Stimulated activated CD4-positive, alpha-beta T cell treated with anti-CD3 and anti-CD28 coated beads, Interleukin-12 subunit alpha, Interleukin-12 subunit beta, amount 100 ng/mL, for 24 hours (primary cell): ENCODE results near the gene XRCC4.

Experiments used
- DNase-seq, 2 experiments: peaks; one replicate each; pipeline ENCODE4 v3.0.0-alpha.2; 2020; ENCODE audit warnings: low read depth in 2 of 2

The XRCC4 gene

DNA sequence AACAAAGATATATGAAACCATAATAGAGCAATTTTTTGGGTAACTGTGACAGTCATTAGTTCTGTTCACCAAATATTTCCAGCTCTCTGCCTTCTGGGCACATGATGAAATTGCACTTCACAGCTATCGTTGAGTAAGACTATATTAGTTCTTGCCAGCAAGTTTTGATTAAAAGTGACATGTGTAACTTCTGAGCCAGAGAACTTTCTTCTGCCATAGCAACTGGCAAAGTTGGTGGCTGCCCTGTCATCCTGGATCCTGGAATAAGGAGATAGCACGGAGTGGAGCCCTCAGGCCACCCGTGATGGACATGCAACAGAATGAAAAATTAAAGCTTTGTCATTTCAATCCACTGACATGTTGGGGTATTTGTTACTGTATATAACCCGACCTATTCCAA is 199.8 kb downstream of the XRCC4 start:
- DNase-seq = no peak

DNA sequence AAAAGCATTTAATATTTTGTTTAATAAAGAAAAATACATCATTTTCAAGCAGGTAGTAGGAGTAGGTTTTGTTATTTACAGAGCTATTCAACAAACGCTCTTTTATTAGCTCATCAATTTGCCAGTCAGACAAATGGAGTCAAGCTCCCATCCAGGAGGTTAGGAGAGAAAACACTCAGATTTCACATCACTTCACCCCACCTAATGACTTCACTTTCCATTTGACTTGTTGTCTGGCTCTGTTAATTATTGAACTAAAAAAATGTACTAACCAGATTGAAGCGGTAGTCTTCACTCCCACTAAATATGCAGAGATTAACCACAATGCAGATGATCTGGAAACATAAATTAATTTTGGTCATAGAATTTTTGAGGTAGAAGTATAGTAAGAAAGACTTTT is 200.6 kb downstream of the XRCC4 start:
- DNase-seq = no peak

DNA sequence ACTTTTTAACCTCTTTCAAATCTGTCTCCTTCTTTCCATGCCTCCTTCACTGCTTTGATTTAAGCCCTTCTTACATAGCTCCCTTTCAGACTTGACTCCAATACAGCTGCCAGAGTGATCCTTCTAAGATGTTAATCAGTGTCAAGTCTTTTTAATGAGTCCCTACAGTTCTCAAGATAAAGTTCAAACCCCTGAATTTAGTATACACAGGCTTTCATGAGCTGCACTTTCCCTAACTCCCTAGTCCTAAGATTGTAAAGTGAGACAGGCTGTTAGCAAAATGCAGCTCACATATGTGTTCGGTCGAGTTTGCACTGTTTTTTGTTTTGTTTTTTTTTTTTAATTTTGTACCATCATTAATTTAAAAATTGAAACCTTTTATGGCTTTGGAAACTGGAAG is 203.8 kb downstream of the XRCC4 start:
- DNase-seq = no peak

DNA sequence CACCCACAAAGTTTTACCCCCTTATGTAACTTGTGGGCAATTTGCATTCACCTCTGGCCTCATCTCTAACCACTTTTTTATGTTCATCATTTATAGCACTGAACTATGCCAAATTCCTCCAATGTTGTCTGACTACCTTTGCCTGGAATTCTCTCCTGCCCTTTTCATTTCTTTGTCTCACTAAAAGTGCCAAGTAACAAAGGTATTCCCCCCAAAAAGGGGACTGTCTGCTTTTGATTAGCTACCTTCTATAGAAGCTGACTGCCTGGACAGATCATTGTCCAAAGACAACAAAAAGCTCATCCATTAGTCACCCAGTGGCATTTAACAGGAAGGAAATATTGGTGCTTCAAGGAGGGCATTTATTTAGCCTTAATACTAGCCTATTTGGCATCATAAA is 204.3 kb downstream of the XRCC4 start:
- no peak for DNase-seq

DNA sequence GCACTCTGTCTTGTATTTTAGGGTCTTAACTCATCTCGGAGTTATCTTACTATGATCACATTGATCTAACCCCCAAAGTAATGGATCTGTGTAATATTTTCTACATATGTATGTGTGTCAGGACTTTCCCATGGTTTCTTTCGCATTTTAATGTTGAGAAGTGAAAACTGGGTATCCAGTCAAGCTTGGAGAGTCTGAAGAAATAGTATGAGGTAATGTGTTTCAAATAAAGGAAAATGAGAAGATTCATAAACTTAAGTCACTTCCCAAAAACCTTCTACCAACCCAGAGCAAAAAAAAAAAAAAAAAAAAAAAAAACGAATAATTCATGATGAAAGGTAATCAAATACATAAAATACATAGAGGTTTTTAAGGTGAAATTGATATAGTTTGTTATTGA is 206.4 kb downstream of the XRCC4 start:
- no peak for DNase-seq

- no peak for DNase-seq
Observed at GRCh38 chr5:83285661-83286398, 208.5 kb downstream of the XRCC4 start.

GRCh38 chr5:83294246-83294645 is 216.9 kb downstream of the XRCC4 start:
- no peak for DNase-seq

- no peak for DNase-seq
Observed at GRCh38 chr5:83299353-83299752, 222.0 kb downstream of the XRCC4 start.

GRCh38 chr5:83306572-83307241 is 229.4 kb downstream of the XRCC4 start:
- DNase-seq = no peak

GRCh38 chr5:83312663-83313062 is 235.3 kb downstream of the XRCC4 start:
- no peak for DNase-seq

- DNase-seq = no peak
Observed at GRCh38 chr5:83313436-83313835, 236.1 kb downstream of the XRCC4 start.

GRCh38 chr5:83321483-83322055 is 244.2 kb downstream of the XRCC4 start:
- no peak for DNase-seq

GRCh38 chr5:83322273-83322924 is 245.1 kb downstream of the XRCC4 start:
- no peak for DNase-seq

DNA sequence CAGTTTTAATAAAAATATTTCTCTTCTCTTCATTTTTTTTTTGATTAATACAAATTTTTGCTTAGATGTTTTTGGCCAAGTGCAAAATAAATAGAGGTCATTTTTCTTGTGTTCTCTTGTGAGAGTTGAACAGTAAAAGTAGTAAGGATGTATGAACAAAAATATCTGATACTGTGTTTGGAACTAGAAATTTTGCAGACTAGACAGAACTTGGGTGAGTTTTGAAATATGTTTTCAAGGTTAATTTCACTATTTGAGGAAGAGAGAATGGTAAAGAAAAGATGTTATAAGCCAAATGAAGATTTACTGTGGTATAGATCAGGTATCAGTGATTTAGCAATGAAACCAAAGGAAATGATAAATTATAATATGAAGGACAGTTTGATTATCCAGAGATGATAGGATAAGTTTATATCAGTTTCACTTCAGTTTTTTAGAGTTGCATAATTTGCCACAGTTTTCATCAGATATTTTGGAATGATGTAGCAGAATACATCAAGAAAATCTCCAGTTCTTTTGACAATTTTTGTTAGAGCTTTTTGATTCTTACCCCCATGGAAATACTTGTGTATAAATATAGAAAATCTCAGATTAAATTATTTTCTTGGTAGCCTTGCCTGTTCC is 246.3 kb downstream of the XRCC4 start:
- DNase-seq = no peak

DNA sequence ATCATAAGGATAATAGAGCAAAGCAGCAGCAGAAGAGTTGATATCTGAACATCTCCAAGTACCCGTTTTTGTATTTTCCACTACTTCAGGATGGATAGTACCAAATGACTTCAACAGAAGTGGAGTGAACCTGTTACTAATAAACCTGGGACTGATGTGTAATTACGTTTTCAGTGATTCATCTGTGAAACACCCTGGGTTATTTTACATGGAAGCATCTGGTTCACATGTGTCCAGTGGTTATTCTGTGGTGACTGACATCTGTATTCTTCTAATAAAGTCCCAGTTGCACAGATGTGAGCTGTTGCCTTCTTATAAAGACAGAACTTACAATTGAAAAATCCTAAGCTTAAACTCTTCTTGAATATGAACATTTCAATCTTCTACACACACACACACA is 254.5 kb downstream of the XRCC4 start:
- DNase-seq = no peak

- DNase-seq = no peak
Observed at GRCh38 chr5:83337453-83338035, 260.2 kb downstream of the XRCC4 start.

DNA sequence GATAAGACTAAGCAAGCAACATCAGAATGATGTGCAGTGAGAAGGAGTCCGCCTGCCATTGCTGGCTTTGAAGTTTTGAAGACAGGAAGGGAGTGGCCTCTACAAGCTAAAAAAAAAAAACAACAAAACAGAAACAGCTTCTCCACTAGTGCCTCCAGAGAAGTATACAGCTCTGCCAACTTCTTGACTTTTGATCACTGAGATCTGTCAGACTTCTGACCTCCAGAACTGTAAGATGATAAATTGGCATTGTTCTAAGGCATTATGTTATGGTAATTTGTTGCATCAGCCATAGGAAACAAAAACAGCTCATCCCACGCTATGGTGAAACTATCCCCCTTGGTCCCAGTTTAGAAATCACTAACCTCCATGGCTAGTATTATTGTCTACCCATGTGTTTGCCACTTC is 263.2 kb downstream of the XRCC4 start:
- DNase-seq = no peak

DNA sequence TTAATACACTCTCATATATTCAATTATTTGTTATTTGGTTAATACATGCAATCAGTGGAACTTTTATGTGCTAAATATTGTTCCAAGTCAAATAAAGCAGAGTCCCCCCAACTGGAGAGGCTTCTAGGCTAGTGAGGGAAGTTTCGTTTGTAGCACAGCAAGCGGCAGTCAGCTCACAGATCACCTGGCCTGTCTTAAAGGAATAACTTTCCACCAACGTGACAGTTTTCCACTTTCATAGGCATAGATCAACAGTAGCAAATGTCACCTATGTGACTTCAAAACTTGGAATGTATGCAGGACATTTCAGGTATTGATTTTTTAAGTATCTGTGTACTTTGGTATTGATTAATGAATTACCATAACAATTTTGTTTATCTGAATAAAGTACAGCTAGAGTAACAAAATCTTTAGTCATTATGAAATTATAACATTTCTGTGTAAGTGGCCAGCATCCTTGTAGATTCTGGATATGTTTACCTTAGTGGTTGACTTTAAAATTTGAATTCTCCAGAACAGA is 264.5 kb downstream of the XRCC4 start:
- no peak for DNase-seq

DNA sequence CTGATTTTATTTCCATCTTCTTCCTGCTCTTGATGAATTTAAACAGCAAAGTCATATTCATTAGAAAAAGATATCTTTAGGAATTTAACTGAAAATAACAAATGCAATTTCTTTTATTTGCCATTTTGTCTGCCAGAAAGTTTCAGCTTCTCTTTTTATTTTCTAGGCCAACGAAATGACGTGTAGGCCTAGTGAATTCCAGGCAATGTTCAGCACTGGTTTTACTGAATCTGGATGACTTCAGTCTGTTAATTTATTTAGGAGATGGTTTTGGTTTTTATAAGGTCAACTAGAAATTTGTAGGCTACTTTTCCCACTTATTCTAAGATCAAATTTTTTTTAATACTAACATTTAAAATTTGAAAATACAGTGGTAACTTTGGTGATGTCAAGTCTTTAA is 265.1 kb downstream of the XRCC4 start:
- no peak for DNase-seq

- no peak for DNase-seq
Observed at GRCh38 chr5:83343299-83343698, 266.0 kb downstream of the XRCC4 start.

- no peak for DNase-seq
Observed at GRCh38 chr5:83345423-83345822, 268.1 kb downstream of the XRCC4 start.
